NCI-H748 treated with DMSO at 0.1 percent for 48 hours (cell line): Measurements from ENCODE around the gene MAGIX.

Experiments used
- DNase-seq: peaks from one replicate; lab custom pipeline; 2025; lab: John Stamatoyannopoulos, UW

Gene MAGIX

GRCh38 chrX:49206543-49206942, 44.0 kb downstream of the MAGIX start:
- DNase-seq, result no peak

- no peak for DNase-seq
Measured at GRCh38 chrX:49208399-49208798, 45.8 kb downstream of the MAGIX start.

- no peak for DNase-seq
Measured at GRCh38 chrX:49209434-49210251, 47.1 kb downstream of the MAGIX start.

GRCh38 chrX:49210406-49210805, 47.8 kb downstream of the MAGIX start:
- no peak for DNase-seq

GRCh38 chrX:49211074-49211473, 48.5 kb downstream of the MAGIX start:
- DNase-seq, result no peak

GRCh38 chrX:49212209-49212608, 49.7 kb downstream of the MAGIX start:
- no peak for DNase-seq

- no peak for DNase-seq
Measured at GRCh38 chrX:49212861-49213260, 50.3 kb downstream of the MAGIX start.

- no peak for DNase-seq
Measured at GRCh38 chrX:49214416-49214815, 51.9 kb downstream of the MAGIX start.

GRCh38 chrX:49214996-49215526, 52.5 kb downstream of the MAGIX start:
- DNase-seq, result no peak
